GM10248 (cell line): ENCODE results near the gene MRPL32.

Experiments used
- CTCF ChIA-PET: fragments of 300-600 bp; sonication (Branson Sonifier 250); formaldehyde crosslinking; extraction: SDS; loops from one replicate; lab custom pipeline; 2021; ENCODE audit warnings: antibody characterized with exemption; lab: Yijun Ruan, JAX
- POLR2A ChIA-PET: fragments of 350-650 bp; sonication (Branson Sonifier 250); formaldehyde crosslinking; extraction: SDS; loops from one replicate; lab custom pipeline; 2020; ENCODE audit warnings: antibody characterized with exemption; lab: Yijun Ruan, JAX
- DNase-seq: peaks from one replicate; pipeline ENCODE4 v3.0.0; 2012; ENCODE audit errors: extremely low spot score
- CTCF ChIP-seq: IDR thresholded peaks from 2 replicates; pipeline ENCODE4 v1.5.1; 2012; ENCODE audit warnings: mild to moderate bottlenecking, low read depth; ENCODE audit errors: extremely low read depth, missing control alignments, control extremely low read depth

MRPL32 gene

GRCh38 chr7:42956062-42956461 lies 23.9 kb downstream of the MRPL32 start:
- TF ChIP-seq CTCF = no peak
- ChIA-PET POLR2A (no interaction called here), CTCF (interaction anchor here (4.2 kb wide), 1 partner anchor 15 kb away, joined by 21 read pairs; no protein-coding TSS in a partner anchor)
- no peak for DNase-seq

- CTCF ChIA-PET = interaction anchor here (1.3 to 4.6 kb wide), 4 partner anchors 12 to 302 kb away, joined by 4 to 24 read pairs (median 8); no protein-coding TSS in a partner anchor
- POLR2A ChIA-PET = no interaction called here
- no peak for DNase-seq
Measured at GRCh38 chr7:42959549-42959948, 27.4 kb downstream of the MRPL32 start.

DNA sequence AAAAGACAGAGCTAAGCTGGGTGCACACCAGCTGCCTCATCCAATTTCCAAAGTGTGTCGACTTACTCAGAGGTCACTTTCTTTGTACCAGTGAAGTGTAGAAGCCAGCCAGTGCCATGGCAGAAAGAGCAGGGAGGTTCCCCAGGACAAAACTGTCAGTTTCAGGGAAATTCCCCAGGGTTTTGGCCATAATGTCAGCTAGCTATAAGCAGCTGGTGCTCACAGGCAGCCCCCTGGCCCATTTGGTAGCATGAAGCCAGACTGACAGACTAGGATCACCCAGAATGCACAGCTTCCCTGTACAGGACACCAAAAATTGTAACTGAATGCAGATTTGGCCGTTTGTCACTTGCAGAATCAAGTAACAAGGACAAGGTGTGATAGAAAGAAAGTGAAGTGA lies 28.6 kb downstream of the MRPL32 start:
- ChIA-PET POLR2A (no interaction called here), CTCF (interaction anchor here (1.3 to 4.6 kb wide), 6 partner anchors 11 to 301 kb away, joined by 3 to 24 read pairs (median 5); no protein-coding TSS in a partner anchor)
- DNase-seq = no peak
- no peak for TF ChIP-seq CTCF

More at GRCh38 chr7:42959549-42959948, 27.4 kb downstream of the MRPL32 start:
- TF ChIP-seq CTCF = no peak

GRCh38 chr7:42961170-42961569 lies 29.0 kb downstream of the MRPL32 start:
- ChIA-PET POLR2A (no interaction called here), CTCF (interaction anchor here (1.4 to 4.6 kb wide), 6 partner anchors 11 to 1021 kb away, joined by 3 to 24 read pairs (median 5); no protein-coding TSS in a partner anchor)
- no peak for DNase-seq
- TF ChIP-seq CTCF = no peak

GRCh38 chr7:42964293-42964692 lies 32.1 kb downstream of the MRPL32 start:
- POLR2A ChIA-PET = no interaction called here
- CTCF ChIA-PET = interaction anchor here (1.2 kb wide), 2 partner anchors 10 to 475 kb away, joined by 3 to 5 read pairs; no protein-coding TSS in a partner anchor
- TF ChIP-seq CTCF = no peak
- no peak for DNase-seq

DNA sequence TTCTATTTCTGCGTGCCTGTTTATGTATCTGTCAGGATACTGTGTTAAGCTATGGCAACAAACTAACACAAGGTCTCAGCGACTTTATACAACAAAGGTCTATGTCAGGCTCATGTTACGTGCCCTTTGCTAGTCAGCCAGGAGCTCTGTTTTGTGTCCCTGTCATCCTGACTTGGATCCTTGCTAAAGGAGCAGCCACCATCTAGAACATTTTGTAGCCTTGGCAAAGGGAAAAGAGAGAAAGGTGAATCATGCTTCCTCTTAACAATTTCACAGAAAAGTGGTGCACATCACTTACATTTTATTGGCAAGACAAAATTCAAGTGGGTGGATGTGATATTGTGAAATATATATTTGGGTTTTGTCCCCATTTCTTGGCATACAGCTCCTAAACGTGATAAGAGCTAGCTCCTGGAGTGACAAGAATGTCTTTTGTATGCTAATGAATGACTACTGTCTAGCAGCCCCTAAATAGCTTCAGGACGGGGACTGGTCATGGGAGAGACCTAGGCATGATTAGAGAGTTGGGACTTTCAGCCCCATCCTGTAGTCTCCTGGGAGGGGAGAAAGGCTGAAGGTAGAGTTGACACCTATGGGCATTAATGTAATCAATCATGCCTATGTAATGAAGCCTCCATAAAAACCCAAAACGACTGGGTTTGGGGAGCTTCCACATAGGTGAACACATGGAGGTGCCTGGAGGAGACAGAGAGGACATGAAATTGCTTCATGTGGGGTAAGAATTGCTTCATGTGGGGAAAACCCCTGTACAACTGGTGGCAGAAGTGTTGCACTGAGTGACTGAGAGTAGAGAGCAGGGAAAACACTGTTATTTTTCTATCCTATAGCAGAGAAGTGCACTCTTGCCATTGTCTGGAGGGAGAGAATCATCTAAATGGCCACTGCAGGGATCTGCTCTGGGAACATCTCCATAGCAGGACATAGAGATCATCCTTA lies 33.0 kb downstream of the MRPL32 start:
- ChIA-PET CTCF (interaction anchor here (1.2 kb wide), 2 partner anchors 11 to 474 kb away, joined by 3 to 5 read pairs; no protein-coding TSS in a partner anchor), POLR2A (no interaction called here)
- no peak for TF ChIP-seq CTCF
- no peak for DNase-seq
